NB4 (cell line): Measurements from ENCODE around the gene TMEM273.

Experiments used
- DNase-seq: peaks from one replicate; pipeline ENCODE4 v3.0.0; 2010; ENCODE audit warnings: low read depth
- H3K4me3 ChIP-seq: one replicate; pipeline ENCODE4 v1.5.1; 2011; ENCODE audit warnings: mild to moderate bottlenecking, low read depth, low read length, moderate library complexity
- MAX ChIP-seq: IDR thresholded peaks from 2 replicates; pipeline ENCODE4 v1.6.1; 2011; ENCODE audit warnings: low read depth, low read length
- MYC ChIP-seq: IDR thresholded peaks from 2 replicates; pipeline ENCODE4 v1.6.1; 2011; ENCODE audit warnings: low read depth, low read length
- POLR2A ChIP-seq: IDR thresholded peaks from 2 replicates; pipeline ENCODE4 v1.6.1; 2011; ENCODE audit warnings: mild to moderate bottlenecking; ENCODE audit not compliant: insufficient read length; ENCODE audit errors: extremely low read depth
- TF ChIP-seq, protein P1 (sequence below): IDR thresholded peaks from one replicate; pipeline ENCODE4 v1.5.1; 2012; ENCODE audit warnings: low read depth, low read length

The TMEM273 gene

GRCh38 chr10:49220031-49220430 lies 31.8 kb upstream of the TMEM273 start:
- TF ChIP-seq, protein P1, sequence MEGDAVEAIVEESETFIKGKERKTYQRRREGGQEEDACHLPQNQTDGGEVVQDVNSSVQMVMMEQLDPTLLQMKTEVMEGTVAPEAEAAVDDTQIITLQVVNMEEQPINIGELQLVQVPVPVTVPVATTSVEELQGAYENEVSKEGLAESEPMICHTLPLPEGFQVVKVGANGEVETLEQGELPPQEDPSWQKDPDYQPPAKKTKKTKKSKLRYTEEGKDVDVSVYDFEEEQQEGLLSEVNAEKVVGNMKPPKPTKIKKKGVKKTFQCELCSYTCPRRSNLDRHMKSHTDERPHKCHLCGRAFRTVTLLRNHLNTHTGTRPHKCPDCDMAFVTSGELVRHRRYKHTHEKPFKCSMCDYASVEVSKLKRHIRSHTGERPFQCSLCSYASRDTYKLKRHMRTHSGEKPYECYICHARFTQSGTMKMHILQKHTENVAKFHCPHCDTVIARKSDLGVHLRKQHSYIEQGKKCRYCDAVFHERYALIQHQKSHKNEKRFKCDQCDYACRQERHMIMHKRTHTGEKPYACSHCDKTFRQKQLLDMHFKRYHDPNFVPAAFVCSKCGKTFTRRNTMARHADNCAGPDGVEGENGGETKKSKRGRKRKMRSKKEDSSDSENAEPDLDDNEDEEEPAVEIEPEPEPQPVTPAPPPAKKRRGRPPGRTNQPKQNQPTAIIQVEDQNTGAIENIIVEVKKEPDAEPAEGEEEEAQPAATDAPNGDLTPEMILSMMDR, result no peak
- TF ChIP-seq MAX, result no peak
- no peak for TF ChIP-seq MYC
- TF ChIP-seq POLR2A, result no peak
- no peak for DNase-seq
- no peak overlapping the region for H3K4me3 ChIP-seq

- TF ChIP-seq MAX (no peak), MYC (no peak), POLR2A (no peak)
- TF ChIP-seq, protein P1, result no peak
- H3K4me3 ChIP-seq, result no peak overlapping the region
- DNase-seq, result no peak
Measured at GRCh38 chr10:49219248-49219647, 31.1 kb upstream of the TMEM273 start.

- H3K4me3 ChIP-seq, result no peak overlapping the region
- TF ChIP-seq MAX (no peak), POLR2A (no peak), MYC (no peak)
- TF ChIP-seq, protein P1, result no peak
- no peak for DNase-seq
Measured at GRCh38 chr10:49218480-49218879, 30.3 kb upstream of the TMEM273 start.

DNA sequence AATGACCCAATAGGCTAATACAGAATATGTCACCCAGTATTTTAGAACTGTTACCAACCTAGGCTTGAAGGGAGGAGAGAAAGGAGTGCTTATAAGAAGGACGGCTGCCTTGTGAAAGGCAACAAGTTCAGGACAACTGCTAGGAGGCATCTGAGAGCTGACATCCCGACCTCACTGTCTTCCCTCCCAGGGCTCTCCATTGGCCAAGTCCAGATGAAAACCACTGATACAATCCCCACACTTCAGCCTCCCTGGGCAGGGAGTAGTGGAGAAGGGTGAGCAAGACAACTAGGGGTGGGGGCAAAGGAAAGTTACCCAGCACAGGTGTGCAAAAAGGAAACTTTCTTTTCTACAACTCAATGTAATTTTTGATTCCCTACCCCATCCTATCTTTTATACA lies 29.5 kb upstream of the TMEM273 start:
- DNase-seq, result no peak
- H3K4me3 ChIP-seq, result no peak overlapping the region
- TF ChIP-seq, protein P1, result no peak
- TF ChIP-seq MYC (no peak), POLR2A (no peak), MAX (no peak)

DNA sequence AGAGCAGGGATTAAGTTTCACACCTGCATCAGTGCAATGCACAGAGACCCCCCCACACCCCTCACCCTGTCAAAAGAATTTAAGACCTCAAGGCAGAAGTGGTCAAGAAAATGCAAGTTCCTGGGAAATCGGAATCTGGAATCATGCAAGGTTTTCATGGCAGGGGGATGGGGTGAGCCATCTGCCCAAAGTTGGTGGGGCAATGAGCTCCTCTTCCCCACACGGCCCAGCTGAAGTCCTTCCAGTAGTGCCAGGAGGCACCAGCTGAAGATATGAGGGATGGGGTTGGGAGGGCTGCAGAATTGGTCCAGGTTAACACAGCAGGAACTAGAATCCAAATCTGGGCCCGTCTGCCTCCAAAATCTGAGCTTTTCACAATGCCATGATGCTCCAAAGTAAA lies 25.0 kb upstream of the TMEM273 start:
- no peak for TF ChIP-seq POLR2A
- TF ChIP-seq MAX, result no peak
- TF ChIP-seq MYC, result no peak
- TF ChIP-seq, protein P1, result no peak
- no peak overlapping the region for H3K4me3 ChIP-seq
- DNase-seq, result no peak

DNA sequence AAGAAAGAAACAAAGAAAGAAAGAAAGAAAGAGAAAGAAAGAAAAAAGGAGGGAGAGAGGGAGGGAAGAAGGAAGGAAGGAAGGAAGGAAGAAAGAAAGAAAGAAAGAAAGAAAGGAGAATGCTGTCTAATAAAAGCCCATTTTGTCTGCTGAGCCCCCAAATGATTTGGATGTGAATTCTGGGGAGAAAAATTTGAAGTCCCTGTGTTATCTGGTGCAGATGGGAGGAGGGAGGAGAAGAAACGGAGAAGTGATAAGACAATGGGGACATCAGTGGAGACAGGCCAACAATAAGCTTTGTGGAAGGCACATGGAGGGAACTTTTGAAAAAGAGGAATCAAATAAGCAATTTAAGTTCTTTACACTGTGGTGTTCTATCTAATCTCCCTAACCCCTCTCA lies 24.6 kb upstream of the TMEM273 start:
- DNase-seq, result no peak
- no peak overlapping the region for H3K4me3 ChIP-seq
- no peak for TF ChIP-seq MYC
- no peak for TF ChIP-seq MAX
- TF ChIP-seq, protein P1, result no peak
- TF ChIP-seq POLR2A, result no peak
